NCI-H69 (cell line): ENCODE results near the gene G6PD.
"Not testable (repeated sequence)": the region's sequence is repeated elsewhere in the genome, so short reads cannot be mapped to it uniquely, and the experiment has no call there.

ENCODE experiments used
- DNase-seq: peaks from one replicate; lab custom pipeline; 2025; lab: John Stamatoyannopoulos, UW

Gene G6PD

GRCh38 chrX:154542723-154543424 is 3.8 kb downstream of the G6PD start:
- DNase-seq = no peak

GRCh38 chrX:154541896-154542722 is 4.5 kb downstream of the G6PD start:
- DNase-seq = peak; percentile 49

GRCh38 chrX:154541589-154541895 is 5.1 kb downstream of the G6PD start:
- DNase-seq = no peak

- no peak for DNase-seq
These were observed 5.6 kb downstream of the G6PD start for GRCh38 chrX:154540897-154541535.

GRCh38 chrX:154540365-154540764 is 6.3 kb downstream of the G6PD start:
- not testable (repeated sequence) for DNase-seq

- DNase-seq = no peak
These were observed 7.6 kb downstream of the G6PD start for GRCh38 chrX:154539077-154539476.

- DNase-seq = no peak
These were observed 10.8 kb downstream of the G6PD start for GRCh38 chrX:154535892-154536291.

GRCh38 chrX:154534526-154535322 is 11.9 kb downstream of the G6PD start:
- peak; percentile 83 for DNase-seq

GRCh38 chrX:154532690-154533089 is 14.0 kb downstream of the G6PD start:
- no peak for DNase-seq

- no peak for DNase-seq
These were observed 15.0 kb downstream of the G6PD start for GRCh38 chrX:154531626-154532025.

GRCh38 chrX:154530286-154530685 is 16.4 kb downstream of the G6PD start:
- no peak for DNase-seq

GRCh38 chrX:154529206-154529612 is 17.4 kb downstream of the G6PD start:
- no peak for DNase-seq

GRCh38 chrX:154526901-154527675 is 19.6 kb downstream of the G6PD start:
- DNase-seq = peak; percentile 81

- no peak for DNase-seq
These were observed 20.8 kb downstream of the G6PD start for GRCh38 chrX:154525606-154526490.

- no peak for DNase-seq
These were observed 27.3 kb downstream of the G6PD start for GRCh38 chrX:154519389-154519788.

- DNase-seq = no peak
These were observed 29.4 kb downstream of the G6PD start for GRCh38 chrX:154517101-154517781.

GRCh38 chrX:154516656-154517100 is 30.0 kb downstream of the G6PD start:
- DNase-seq = no peak

GRCh38 chrX:154515966-154516655 is 30.5 kb downstream of the G6PD start, which contains the start of gene FAM3A:
TSS of gene FAM3A (minus strand) at chrX:154516232. CDS start at chrX:154515772, 460 bp downstream.
- peak; percentile 93 for DNase-seq
